Activated CD8-positive, alpha-beta memory T cell treated with anti-CD3 and anti-CD28 coated beads for 24 hours (primary cell): ENCODE results near the gene INF2.

Source experiments
- DNase-seq: peaks from one replicate; pipeline ENCODE4 v3.0.0-alpha.2; 2020

Gene INF2

DNA sequence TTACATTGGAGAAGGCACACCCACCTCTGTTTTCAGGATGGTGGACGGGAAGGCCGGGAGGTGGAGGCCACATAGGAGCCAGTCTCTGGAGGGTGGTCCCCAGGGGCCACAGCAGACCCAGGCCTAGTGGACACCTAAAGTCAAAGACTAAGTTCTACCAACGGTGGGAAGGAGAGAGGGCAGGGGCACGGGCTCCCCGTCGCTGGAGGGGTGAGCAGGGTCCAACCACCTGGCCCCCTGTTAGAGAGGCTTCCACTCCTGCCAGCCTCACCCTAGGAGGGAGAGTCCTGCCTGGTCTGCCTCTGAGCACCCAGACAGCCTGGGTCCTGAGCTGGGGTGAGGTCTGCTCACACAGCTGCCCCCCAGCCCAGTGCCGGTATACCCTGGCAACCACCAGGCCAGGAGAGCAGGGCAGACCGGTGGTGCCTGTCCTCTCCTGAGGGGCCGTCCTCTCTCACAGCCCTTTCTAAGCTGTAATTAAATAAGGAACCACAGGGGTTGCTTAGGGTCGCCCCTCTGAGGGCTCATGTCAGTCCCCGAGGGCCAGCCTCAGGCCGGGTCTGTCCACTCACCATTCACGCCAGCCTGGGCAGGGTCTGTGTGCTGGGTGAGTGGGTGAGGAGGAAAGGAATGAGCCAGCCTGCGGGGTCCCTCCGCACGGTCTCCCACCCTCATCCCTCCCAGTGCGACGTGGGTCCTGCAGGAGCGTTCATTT, 2.3 kb downstream of the INF2 start:
- no peak for DNase-seq

DNA sequence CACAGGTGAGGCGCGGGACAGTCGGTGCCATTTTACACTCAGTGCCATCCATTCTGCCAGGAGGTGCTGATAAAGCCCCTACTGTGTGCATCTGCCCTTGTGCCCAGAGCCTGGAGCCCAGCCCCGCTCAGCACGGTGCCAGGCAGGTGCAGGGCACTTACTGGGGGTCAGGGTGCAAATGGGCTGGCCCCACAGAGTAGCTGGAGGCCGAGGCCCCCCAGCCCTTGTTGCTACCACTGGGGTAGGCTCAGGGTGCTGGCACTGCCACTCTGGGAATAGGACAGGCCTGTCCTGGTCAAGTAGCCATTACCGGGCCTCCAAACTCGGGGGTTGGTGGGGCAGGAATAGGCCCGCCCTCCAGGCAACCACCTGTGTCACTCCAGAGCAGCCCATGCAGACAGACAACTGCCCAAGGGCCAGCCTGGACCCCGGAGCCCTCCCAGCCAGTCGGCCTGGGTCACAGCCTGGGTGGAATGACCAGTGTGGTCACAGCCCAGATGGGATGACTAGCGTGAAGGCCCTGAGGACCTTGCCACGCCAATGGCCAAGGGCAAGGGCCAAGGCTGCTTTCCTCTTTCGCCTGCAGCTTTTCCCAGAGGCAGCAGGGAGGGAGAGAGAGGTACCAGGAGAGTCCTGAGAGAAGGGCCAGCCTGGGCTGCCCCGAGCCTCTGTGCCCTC, 3.0 kb downstream of the INF2 start:
- DNase-seq: no peak

- DNase-seq: no peak
Measured at GRCh38 chr14:104692939-104693315, 3.5 kb downstream of the INF2 start.

- DNase-seq: no peak
Measured at GRCh38 chr14:104693482-104694431, 4.3 kb downstream of the INF2 start.

DNA sequence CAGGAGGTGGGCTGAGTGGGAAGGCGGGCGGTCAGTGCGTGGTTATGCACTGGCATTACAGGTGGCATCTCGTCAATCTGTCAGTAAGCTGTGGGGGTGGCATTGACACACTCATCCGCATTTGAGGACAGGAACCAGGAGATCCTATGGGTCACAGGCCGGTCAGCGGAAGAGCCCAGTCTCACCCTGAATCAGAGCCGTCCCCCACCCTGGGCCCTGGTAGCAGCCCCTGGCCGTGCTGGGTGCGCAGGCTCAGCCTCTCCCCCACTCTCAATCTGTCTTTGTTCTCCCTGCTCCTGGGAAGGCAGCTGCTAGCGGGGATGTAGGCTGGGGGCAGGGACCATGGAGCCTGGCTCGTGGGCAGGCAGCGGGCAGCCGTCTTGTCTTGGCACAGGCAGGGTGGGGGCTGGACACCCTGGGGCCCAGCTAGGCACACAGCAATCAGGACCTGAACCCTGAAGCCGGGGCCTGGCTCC, 5.1 kb downstream of the INF2 start:
- DNase-seq: no peak

GRCh38 chr14:104694991-104695659, 5.7 kb downstream of the INF2 start:
- DNase-seq: peak; percentile 72

DNA sequence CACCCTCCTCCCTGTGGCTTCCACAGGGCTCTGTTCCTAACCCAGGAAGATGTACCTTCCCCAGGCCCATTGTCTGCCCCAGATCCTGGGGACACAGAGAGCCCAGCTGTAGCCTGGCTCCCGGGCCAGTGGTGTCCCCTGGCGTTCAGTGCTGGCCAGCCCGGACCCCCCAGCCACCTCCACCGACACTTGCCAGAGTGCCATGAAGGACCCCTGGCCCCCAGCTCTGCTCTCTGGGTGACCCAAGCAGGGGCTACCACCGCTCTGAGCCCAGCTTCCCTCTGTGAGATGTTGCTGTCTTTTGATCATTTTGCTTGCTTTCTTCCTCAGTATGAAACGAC, 6.2 kb downstream of the INF2 start:
- DNase-seq: no peak

GRCh38 chr14:104696671-104697316, 7.4 kb downstream of the INF2 start:
- DNase-seq: no peak

- no peak for DNase-seq
Measured at GRCh38 chr14:104697317-104697703, 7.9 kb downstream of the INF2 start.

- no peak for DNase-seq
Measured at GRCh38 chr14:104697892-104698583, 8.6 kb downstream of the INF2 start.

GRCh38 chr14:104698688-104699425, 9.4 kb downstream of the INF2 start:
- no peak for DNase-seq

- no peak for DNase-seq
Measured at GRCh38 chr14:104699426-104699748, 10.0 kb downstream of the INF2 start.

GRCh38 chr14:104700225-104700651, 10.8 kb downstream of the INF2 start:
- no peak for DNase-seq

DNA sequence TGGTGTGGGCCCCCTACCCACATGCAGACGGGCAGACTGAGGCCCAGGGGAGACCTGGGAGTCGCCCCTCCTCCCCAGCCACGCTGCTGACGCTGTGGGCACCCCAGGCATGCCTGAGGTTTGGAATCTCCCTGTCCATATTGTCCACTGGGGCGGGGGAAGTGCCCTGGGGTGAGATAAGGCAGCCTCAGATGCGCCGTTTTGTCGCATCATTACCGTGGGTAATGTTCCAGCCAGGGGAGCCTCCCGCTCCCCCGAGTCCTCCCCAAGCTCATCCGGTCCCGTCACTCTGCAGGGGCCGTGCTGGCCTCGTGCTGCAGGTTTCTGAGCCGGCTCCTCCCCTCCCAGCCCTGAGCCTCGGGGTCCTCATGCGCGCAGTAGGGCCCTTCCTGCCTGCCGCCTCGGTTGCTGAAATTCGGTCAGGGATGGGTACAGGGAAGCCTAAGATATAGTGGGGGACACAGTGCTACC, 11.4 kb downstream of the INF2 start:
- no peak for DNase-seq

DNA sequence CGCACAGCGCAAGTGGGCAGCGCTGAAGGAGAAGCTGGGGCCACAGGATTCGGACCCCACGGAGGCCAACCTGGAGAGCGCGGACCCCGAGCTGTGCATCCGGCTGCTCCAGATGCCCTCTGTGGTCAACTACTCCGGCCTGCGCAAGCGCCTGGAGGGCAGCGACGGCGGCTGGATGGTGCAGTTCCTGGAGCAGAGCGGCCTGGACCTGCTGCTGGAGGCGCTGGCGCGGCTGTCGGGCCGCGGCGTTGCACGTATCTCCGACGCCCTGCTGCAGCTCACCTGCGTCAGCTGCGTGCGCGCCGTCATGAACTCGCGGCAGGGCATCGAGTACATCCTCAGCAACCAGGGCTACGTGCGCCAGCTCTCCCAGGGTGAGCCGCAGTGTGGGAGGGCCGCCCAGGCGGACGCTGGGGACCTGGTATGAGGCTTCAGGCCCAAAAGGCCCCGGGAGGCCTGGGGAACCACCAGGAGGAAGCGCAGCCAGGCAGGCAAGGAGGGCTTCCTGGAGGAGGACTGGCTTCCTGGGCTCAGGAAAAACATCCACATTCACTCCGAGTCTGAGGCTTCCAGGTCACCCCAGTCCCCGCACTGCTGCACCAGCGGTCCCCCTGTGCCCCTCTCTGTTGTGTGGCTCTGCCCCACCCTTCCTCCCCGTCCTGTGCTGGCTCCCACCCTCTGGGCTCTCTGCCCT, 12.1 kb downstream of the INF2 start:
- no peak for DNase-seq

GRCh38 chr14:104702106-104702505, 12.7 kb downstream of the INF2 start:
- DNase-seq: no peak

DNA sequence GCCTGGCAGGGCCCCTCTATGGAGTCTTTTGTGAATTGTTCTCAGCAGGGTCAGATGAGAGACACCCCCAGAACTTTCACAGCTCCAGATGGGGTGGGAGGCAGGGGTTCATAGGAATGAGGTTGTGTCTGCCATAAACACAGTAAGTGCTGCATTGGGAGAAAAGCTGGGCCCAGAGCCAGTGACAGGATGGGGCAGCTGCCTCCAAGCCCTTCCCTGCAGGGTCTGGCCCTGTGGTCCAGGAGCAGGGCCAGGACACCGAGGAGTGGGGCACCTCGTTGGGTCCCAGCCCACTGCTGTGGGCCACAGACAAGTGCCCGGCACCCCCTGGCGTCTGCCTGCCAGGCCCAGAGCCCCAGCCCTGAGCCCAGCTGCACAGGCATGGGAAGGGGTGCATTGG, 13.3 kb downstream of the INF2 start:
- DNase-seq: no peak

DNA sequence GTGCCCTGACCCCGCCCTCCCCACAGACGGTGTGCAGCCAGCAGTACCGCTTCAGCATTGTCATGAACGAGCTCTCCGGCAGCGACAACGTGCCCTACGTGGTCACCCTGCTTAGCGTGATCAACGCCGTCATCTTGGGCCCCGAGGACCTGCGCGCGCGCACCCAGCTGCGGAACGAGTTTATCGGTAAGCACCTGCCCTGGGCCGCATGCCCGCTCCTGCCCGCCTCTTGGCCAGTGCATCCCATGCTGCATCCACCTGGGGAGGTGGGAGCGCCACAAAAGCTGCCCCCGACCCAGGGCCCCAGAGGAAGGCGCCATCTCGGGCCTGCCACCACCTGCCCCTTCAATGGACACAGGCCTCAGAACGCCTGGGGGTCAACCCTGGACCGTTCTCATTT, 13.9 kb downstream of the INF2 start:
- no peak for DNase-seq

GRCh38 chr14:104704252-104704651, 14.8 kb downstream of the INF2 start:
- DNase-seq: no peak

DNA sequence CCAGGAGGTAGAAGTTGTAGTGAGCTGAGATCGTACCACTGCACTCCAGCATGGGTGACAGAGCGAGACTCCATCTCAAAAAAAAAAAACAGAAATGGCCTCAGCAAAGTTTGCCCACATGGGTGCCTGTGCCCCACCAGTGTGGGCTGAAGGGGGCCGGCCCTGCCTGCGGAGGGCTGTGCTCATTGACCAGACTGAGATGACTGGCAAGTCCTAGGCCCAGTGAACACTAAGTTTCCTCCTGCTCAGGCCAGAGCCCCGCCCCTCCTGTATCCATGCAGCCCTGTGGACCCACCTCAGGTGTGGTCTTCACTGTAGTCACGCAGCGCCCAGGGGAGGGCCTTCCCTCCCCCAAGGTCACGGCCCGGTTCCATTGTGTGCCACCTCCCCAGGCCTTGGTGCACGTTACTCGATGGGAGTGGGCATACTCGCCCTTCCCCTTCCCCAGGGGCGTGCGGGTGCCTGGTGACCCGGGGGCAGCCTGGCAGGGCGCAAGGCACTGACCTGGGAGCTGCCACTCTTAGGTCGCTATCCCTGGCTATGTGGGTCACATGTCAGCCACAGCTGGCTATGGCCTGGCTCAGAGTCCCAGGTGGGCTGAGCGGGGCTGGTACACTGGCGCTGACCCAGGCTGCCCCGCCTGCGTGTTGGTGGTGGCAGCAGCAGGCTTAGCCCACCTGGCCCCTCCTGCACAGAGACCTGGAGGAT, 16.1 kb downstream of the INF2 start:
- no peak for DNase-seq
